OCI-LY7 (cell line): ENCODE results near the gene XRCC4. TPM values are rescaled to one million over a fixed set of nuclear protein-coding genes. Genes with fewer than 3 reads are reported as not detected.

Experiments
- BruUV-seq: library from RNA; stranded (reverse); fragments of 400-500 nt; replicated peaks from 2 replicates; lab custom pipeline; 2021; lab: Mats Ljungman, UMichigan
- CTCF ChIA-PET: fragments of 300-600 bp; sonication (Branson Sonifier 250); formaldehyde crosslinking; loops from one replicate; lab custom pipeline; 2022; ENCODE audit warnings: antibody characterized with exemption; ENCODE audit not compliant: unreplicated experiment; lab: Charles Lee
- POLR2A ChIA-PET: fragments of 300-600 bp; sonication (Branson Sonifier 250); formaldehyde crosslinking; loops from one replicate; lab custom pipeline; 2022; ENCODE audit warnings: antibody characterized with exemption; lab: Charles Lee
- DNase-seq: peaks from one replicate; pipeline ENCODE4 v3.0.0-alpha.2; 2015; ENCODE audit warnings: low spot score
- H2AFZ ChIP-seq: fragments of 200-600 bp; sonication (generic), shearing (Covaris generic); 2 replicates; pipeline ENCODE4 v1.6.1; 2014; ENCODE audit warnings: mild to moderate bottlenecking, antibody characterized with exemption, low read length, moderate library complexity
- H3K27ac ChIP-seq: fragments of 200-600 bp; sonication (generic); 2 replicates; pipeline ENCODE4 v1.5.1; 2014; ENCODE audit warnings: mixed run types, low read depth, mild to moderate bottlenecking, moderate library complexity, low read length, inconsistent platforms; ENCODE audit not compliant: poor library complexity, severe bottlenecking
- H3K36me3 ChIP-seq: fragments of 200-600 bp; sonication (generic); 2 replicates; pipeline ENCODE4 v1.6.1; 2014; ENCODE audit warnings: mild to moderate bottlenecking, antibody characterized with exemption, low read length, moderate library complexity, mixed read lengths; ENCODE audit not compliant: insufficient read depth
- H3K4me1 ChIP-seq: fragments of 200-600 bp; sonication (generic); 2 replicates; pipeline ENCODE4 v1.5.1; 2014; ENCODE audit warnings: mild to moderate bottlenecking, low read length; ENCODE audit not compliant: insufficient read depth, poor library complexity, severe bottlenecking
- H3K4me2 ChIP-seq: fragments of 200-600 bp; sonication (generic); 2 replicates; pipeline ENCODE4 v1.6.1; 2014; ENCODE audit warnings: mild to moderate bottlenecking, low read length
- H3K4me3 ChIP-seq: fragments of 200-600 bp; sonication (generic); 2 replicates; pipeline ENCODE4 v1.5.1; 2014; ENCODE audit warnings: mild to moderate bottlenecking, low read depth, low read length; ENCODE audit not compliant: poor library complexity, severe bottlenecking
- H3K79me2 ChIP-seq: fragments of 200-600 bp; sonication (generic); 2 replicates; pipeline ENCODE4 v1.6.1; 2016; ENCODE audit warnings: low read depth, mild to moderate bottlenecking, low read length, moderate library complexity, mixed read lengths; ENCODE audit not compliant: insufficient read depth
- H3K9me2 ChIP-seq: fragments of 200-600 bp; sonication (generic); 2 replicates; pipeline ENCODE4 v1.6.1; 2016; ENCODE audit warnings: mild to moderate bottlenecking, low read length, mixed read lengths; ENCODE audit not compliant: insufficient read depth
- H3K9me3 ChIP-seq: fragments of 200-600 bp; sonication (generic); 2 replicates; pipeline ENCODE4 v1.6.1; 2014; ENCODE audit warnings: mild to moderate bottlenecking, mixed run types, low read length, mixed read lengths
- H4K20me1 ChIP-seq: fragments of 200-600 bp; sonication (generic); 2 replicates; pipeline ENCODE4 v1.6.1; 2014; ENCODE audit warnings: mild to moderate bottlenecking, antibody characterized with exemption, low read length, moderate library complexity, mixed read lengths; ENCODE audit not compliant: insufficient read depth
- CTCF ChIP-seq: fragments of 200-600 bp; sonication (generic); conservative IDR thresholded peaks from 2 replicates; pipeline ENCODE4 v1.5.1; 2014; ENCODE audit warnings: mild to moderate bottlenecking, antibody characterized with exemption, low read length, moderate library complexity, mixed read lengths
- EZH2phosphoT487 ChIP-seq: fragments of 200-600 bp; sonication (generic); IDR thresholded peaks from 2 replicates; pipeline ENCODE4 v1.6.1; 2018; ENCODE audit warnings: low read depth, borderline replicate concordance, mild to moderate bottlenecking, mixed run types, antibody characterized with exemption, low read length, moderate library complexity, mixed read lengths
- intact Hi-C: fragments of 100-400 bp; cut with micrococcal nuclease; formaldehyde crosslinking; loops from one replicate; pipeline ENCODE4 v1.10.0; 2022; ENCODE audit not compliant: unreplicated experiment
- total RNA-seq, 2 experiments: library from RNA; depleted of rRNA in 1 of 2; stranded (reverse); fragments of >200 nt in 1 of 2; shearing (Covaris generic) in 1 of 2; gene quantifications; 2 replicates each; pipeline ENCODE4 v1.2.3, GENCODE V29; 2014 to 2022

XRCC4 gene
- total RNA-seq, 2 experiments from 2014 or later: 14.5 to 23.3 TPM

- ChIA-PET CTCF (no interaction called here), POLR2A (no interaction called here)
- no peak overlapping the region for H3K4me2 ChIP-seq
- peaks cover 25% of the 10 kb centered on the region for H3K36me3 ChIP-seq
- no peaks in the 10 kb centered on the region for H3K79me2 ChIP-seq
- no peak for TF ChIP-seq EZH2phosphoT487
- TF ChIP-seq CTCF: no peak
- H3K4me1 ChIP-seq: no peaks in the 10 kb centered on the region
- H3K9me2 ChIP-seq: no peaks in the 10 kb centered on the region; the same call in 1 of the 2 replicates
- H3K4me3 ChIP-seq: no peak overlapping the region
- intact Hi-C loops: no loop called here
- no peak overlapping the region for H3K27ac ChIP-seq
- no TSS peak for BruUV-seq
- no peak overlapping the region for H2AFZ ChIP-seq
- no peaks in the 10 kb centered on the region for H4K20me1 ChIP-seq
- no peaks in the 10 kb centered on the region for H3K9me3 ChIP-seq
- no peak for DNase-seq
Measured at GRCh38 chr5:83115816-83116215, 38.5 kb downstream of the XRCC4 start.

GRCh38 chr5:83118471-83118870, 41.1 kb downstream of the XRCC4 start:
- Histone ChIP-seq H3K36me3 (peaks cover 13% of the 10 kb centered on the region), H3K79me2 (no peaks in the 10 kb centered on the region), H3K4me2 (no peak overlapping the region), H3K4me1 (no peaks in the 10 kb centered on the region), H2AFZ (no peak overlapping the region), H3K4me3 (no peak overlapping the region), H3K27ac (no peak overlapping the region), H3K9me2 (no peaks in the 10 kb centered on the region; the same call in 1 of the 2 replicates), H3K9me3 (no peaks in the 10 kb centered on the region), H4K20me1 (no peaks in the 10 kb centered on the region)
- intact Hi-C loops: no loop called here
- no peak for TF ChIP-seq EZH2phosphoT487
- TF ChIP-seq CTCF: no peak
- ChIA-PET CTCF (no interaction called here), POLR2A (no interaction called here)
- no TSS peak for BruUV-seq
- no peak for DNase-seq

GRCh38 chr5:83118976-83119375, 41.6 kb downstream of the XRCC4 start:
- no peak for DNase-seq
- Histone ChIP-seq H3K4me1 (no peaks in the 10 kb centered on the region), H3K9me2 (no peaks in the 10 kb centered on the region; the same call in 1 of the 2 replicates), H3K79me2 (no peaks in the 10 kb centered on the region), H3K4me3 (no peak overlapping the region), H2AFZ (no peak overlapping the region), H3K9me3 (no peaks in the 10 kb centered on the region), H4K20me1 (no peaks in the 10 kb centered on the region), H3K4me2 (no peak overlapping the region), H3K27ac (no peak overlapping the region), H3K36me3 (peaks cover 10% of the 10 kb centered on the region)
- TF ChIP-seq EZH2phosphoT487 (no peak), CTCF (no peak)
- intact Hi-C loops: no loop called here
- ChIA-PET CTCF (no interaction called here), POLR2A (interaction anchor here (1.2 kb wide), 1 partner anchor 15 kb away, joined by 5 read pairs; no protein-coding TSS in a partner anchor)
- BruUV-seq: no TSS peak
